ENCODE measurements around the gene HOXD8. TPM values are rescaled to one million over a fixed set of nuclear protein-coding genes. Genes with fewer than 3 reads are reported as not detected.

Gene HOXD8
- polyA plus RNA-seq, 3 donors = 0.84 to 8.8 (median 6.3) TPM

DNA sequence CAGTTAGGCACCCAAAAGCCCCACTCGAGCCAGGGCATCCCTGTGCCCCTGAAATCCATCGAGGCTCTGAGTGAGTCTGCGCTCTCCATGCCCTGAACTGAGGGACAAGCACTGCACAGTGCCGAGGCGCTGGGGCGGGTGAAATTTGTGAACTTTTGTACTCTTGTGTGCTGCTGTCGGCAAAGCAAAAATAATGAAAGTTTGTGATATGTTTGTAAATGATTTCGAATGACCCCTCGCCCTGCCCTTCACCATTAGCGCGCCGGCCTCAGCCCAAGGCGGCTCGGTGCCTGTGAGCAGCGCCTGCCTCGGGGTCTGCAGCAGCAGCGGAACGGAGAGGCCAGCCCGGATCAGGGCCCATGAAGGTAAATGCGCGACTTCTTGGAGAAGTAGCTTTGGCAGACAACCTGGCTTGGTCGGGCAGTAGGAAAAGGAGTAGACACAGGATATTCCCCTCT, 20.0 kb downstream of the HOXD8 start:
- 19 to 56% (median 39%) methylated on average over 22 of the region's 22 CpGs for WGBS, 3 donors
- no peak overlapping the region for H3K27ac ChIP-seq (ENCODE audit: low read depth, low read length)

DNA sequence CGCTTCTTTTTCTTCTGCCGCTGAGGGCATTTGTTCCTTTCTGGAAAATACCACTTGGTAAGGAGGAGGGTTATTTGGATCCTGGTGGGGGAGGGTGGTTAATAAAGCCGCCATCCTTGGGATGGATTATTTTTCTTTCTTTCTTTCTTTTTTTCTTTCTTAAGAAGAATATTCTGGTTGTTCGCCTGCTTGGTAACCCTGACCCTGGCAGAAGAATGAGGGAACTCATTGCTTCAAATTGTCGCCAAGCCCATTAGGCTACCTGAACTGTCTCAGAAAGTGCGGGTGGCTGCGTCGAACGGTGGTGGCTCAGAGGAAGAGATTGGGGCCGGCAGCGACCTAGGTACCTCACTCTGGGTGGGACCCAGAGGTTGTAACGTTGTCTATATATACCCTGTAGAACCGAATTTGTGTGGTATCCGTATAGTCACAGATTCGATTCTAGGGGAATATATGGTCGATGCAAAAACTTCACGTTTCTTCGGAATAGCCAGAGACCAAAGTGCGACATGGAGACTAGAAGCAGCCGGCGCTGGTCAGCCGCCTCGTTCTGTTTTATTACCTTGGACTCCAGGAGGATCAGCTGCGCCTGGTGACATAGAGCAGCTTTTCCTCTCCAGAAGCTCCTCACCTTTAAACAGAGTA, 20.6 kb downstream of the HOXD8 start:
- 20 to 54% (median 37%) methylated on average over 24 of the region's 24 CpGs for WGBS, 3 donors
- no peak overlapping the region for H3K27ac ChIP-seq (ENCODE audit: low read depth, low read length)

DNA sequence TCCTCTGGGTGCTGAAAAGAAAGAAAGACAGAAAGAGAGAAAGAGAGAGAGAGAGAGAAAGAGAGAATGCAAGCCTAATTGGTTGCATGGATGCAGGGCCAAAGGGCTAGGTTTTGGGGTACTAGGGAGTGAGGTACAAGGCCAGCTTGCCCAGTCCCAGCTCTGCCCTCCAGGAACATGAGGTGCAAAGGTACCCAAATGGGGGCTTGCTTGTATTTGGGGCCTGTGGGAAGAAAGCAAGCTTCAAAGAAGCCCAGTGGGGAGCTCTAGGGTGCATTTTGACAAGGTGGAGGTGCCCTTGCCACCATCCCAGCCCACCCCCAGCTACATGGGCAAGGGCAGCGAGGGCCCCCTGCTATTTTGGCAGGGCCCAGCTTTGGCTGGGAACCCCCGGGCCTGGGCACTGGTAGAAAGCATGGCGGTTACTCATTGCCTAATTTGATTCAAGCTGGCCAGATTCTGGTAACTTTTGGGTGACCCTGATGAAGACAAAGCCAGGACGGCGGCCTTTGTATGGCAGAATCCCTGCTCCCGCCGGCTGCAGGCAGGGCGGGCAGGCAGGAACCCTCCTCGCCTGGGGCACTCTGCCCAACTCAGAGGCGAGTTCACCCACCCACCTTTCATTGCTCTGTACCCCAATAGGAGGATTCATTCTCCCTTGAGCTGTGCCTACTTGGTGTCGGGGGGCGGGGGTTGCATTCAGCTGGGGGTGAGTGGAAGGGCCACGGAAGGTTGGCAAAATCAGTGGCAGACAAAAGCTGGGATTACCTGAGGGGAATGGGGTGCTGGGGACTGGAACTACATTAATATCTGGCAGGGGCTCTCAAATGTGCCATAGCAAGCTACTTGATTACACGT, 21.3 kb downstream of the HOXD8 start:
- WGBS, 3 donors = 22 to 58% (median 48%) methylated on average over 14 of the region's 14 CpGs
- H3K27ac ChIP-seq (ENCODE audit: low read depth, low read length) = no peak overlapping the region

DNA sequence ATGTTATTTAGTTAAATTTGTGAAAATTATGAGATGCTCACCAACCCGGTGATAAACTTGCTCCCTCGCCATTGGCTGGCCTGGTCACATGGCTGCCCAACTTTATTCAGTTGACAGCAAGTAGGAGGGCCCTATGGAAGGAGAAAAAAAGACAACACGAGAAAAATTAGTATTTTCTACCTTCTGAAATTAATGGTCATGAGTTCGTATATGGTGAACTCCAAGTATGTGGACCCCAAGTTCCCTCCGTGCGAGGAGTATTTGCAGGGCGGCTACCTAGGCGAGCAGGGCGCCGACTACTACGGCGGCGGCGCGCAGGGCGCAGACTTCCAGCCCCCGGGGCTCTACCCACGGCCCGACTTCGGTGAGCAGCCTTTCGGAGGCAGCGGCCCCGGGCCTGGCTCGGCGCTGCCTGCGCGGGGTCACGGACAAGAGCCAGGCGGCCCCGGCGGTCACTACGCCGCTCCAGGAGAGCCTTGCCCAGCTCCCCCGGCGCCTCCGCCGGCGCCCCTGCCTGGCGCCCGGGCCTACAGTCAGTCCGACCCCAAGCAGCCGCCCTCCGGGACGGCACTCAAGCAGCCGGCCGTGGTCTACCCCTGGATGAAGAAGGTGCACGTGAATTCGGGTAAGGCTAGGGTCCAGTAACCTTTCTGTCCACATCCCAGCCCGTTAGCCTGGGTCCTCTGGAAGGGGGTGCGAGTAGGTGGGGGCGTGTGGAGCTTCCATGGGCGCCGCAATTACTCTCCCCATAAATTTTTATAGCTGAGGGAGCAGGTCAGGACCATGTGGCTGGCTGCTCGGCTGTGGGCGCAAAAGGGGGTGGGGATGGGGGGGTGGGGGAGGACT, 22.2 kb downstream of the HOXD8 start, which contains the start of gene HOXD4:
Gene HOXD4 (plus strand): TSS at position 109 of the 846 bp plus-strand sequence. CDS start 84 bp downstream, at position 193.
- 11 to 47% (median 24%) methylated on average over 54 to 55 of the region's 55 CpGs for WGBS, 3 donors

DNA sequence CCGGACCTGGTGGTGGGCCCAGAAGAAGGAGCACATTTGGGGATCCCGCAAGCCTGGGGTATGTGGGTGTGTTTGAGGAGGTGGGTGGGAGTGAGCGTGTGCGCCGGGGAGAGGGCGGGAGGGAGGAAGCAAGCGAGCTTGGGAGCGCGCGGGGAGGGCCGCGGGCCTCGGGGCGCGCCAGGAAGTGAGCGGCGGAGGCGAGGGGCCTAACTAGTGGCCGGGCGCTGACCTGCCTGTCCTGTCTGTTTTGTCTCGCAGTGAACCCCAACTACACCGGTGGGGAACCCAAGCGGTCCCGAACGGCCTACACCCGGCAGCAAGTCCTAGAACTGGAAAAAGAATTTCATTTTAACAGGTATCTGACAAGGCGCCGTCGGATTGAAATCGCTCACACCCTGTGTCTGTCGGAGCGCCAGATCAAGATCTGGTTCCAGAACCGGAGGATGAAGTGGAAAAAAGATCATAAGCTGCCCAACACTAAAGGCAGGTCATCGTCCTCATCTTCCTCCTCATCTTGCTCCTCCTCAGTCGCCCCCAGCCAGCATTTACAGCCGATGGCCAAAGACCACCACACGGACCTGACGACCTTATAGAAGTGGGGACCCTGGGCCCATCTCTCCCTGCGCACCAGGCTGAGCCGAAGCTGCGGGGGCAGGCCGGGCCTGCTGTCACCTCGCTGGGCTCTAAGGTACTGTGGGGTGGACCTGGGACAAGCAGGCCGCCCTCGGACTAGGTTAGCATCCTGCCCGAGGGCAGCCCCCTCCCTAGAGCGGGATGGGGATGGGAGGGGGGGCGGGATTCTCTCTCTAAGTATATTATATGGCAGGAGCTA, 23.1 kb downstream of the HOXD8 start:
- H3K27ac ChIP-seq (ENCODE audit: low read depth, low read length) = no peak overlapping the region
- 10 to 46% (median 29%) methylated on average over 46 to 48 of the region's 48 CpGs for WGBS, 3 donors

More for the DNA sequence above, 22.2 kb downstream of the HOXD8 start, which contains the start of gene HOXD4:
- H3K27ac ChIP-seq (ENCODE audit: low read depth, low read length) = no peak within 1 kb of the TSS

DNA sequence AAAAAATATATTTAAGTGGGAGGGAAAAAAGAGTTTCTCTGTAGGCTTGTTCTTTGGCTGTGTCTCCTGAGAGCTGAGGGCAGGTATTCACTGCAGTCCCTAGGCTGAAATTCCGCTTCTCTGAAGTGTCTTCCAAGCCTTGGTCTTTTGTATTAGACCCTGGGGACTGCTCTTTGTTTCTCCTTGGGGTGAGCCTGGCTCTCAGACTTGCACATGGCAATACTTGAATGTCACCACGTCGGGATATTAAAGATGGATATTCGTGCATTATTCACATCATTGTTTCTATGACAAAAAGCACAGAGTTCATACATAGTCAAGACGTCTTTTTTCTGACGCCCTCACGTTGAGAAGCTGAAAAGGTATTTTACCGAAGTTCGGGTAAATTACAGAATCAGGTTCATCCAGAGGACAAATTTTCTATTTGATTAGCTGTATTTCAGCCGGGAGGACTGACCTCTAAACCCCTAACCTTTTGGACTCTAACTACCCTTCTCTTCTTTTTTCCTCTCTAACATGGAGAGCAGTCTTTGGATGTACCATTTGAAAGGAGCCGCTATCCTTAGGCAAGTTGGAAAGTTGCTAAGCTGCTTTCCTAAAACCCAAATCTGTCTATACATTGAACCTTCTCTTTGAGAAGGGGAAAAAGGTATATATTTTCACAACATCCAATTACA, 25.2 kb downstream of the HOXD8 start:
- 16 to 57% (median 43%) methylated on average over 11 of the region's 11 CpGs for WGBS, 3 donors
- H3K27ac ChIP-seq (ENCODE audit: low read depth, low read length) = no peak overlapping the region

DNA sequence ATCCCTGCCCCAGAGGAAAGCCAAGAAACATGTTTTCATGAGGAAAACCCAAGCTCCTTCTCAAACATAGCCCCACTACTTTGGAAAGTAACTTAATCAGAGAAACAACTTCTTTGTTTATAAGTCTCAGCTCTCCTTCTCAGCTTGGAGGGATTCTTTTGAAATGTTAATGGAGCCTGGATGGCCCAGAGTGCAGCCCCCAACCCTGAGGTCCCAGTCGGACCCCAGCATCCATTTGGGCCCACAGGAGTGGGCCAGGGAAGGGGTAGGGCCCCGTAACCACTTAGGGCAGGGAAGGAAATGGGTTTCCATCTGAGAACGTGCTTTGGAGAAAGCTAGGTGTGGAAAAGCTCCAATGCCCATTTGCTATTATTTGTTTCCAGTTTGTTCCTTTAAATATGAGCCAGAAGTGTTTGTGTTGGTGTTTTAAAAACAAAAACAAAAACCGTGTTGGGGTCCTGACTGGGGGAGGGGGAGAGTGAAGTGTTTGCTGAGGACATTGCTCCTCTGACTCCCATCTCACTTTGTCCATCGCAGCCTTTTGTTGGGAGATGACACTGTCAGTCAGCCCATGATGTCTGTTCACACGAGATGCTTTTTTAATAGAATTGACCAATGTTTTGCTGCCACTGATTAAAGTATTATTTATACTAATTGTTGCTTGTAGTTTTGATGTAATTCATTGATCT, 26.0 kb downstream of the HOXD8 start:
- no peak overlapping the region for H3K27ac ChIP-seq (ENCODE audit: low read depth, low read length)
- WGBS, 3 donors = 15 to 45% (median 31%) methylated on average over 6 of the region's 6 CpGs

DNA sequence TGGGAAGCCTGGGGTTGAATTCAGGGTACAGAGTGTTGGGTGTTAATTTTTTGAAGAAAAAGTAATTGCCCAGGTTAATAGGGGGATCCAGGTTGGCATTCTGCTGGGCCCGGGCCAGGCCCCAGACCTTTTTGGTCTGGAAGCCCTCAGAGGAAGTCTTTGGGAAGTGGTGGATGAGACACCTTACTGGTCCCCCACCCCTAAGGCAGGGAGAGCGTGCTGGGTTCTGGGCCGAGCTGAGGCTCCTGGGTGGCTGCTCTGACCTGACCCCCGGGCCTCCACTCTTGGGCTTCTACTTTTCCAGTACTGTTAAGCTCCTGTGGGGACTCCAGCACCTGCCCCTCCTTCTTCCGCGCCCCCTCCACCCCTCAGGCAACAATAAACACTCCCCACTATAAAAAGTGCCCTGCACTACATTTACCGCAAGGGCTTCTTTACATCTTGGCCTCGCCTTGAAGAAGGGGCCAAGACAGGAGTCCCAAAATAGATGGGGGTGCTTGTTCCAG, 26.8 kb downstream of the HOXD8 start:
- no peak overlapping the region for H3K27ac ChIP-seq (ENCODE audit: low read depth, low read length)
- WGBS, 3 donors = 27 to 54% (median 46%) methylated on average over 8 of the region's 8 CpGs

DNA sequence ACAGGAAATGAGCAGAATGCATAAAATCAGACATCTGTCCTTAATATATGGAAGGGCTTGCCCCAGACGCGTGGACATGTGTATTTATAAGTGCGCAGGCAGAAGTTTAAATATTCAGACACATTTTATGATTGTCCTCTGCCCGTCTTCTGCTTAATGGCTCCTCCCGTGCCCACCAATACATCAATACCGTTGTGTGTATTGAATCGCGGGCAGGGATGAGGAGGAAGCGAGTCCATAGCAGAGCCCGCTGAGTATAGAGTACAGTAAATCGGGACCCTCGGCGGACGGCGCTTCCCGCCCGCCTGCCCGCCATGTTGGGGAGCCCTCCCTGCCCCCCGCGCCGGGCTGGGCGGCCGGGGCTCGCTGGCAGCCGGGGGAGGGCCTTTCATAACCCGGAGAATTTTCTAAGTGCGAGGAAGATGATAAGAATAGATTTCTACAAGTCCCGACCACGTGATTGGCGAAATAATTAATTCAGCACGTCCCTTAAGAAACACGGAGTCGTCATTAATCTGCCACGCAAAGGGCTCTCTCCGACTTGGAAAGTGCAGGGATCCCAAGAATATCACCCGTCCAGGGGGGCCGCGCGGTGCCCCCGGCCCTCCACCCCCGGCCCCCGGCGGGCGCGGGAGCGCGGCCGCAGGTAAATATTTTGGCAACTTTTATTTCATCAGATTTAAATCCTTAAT, 27.4 kb downstream of the HOXD8 start, which contains the start of gene HOXD3:
Gene HOXD3 (plus strand): TSS at position 501 of the 692 bp plus-strand sequence. CDS start 11,808 bp downstream, outside the sequence.
- WGBS, 3 donors = 7 to 28% (median 12%) methylated on average over 48 of the region's 48 CpGs
- H3K27ac ChIP-seq (ENCODE audit: low read depth, low read length) = no peak within 1 kb of the TSS

DNA sequence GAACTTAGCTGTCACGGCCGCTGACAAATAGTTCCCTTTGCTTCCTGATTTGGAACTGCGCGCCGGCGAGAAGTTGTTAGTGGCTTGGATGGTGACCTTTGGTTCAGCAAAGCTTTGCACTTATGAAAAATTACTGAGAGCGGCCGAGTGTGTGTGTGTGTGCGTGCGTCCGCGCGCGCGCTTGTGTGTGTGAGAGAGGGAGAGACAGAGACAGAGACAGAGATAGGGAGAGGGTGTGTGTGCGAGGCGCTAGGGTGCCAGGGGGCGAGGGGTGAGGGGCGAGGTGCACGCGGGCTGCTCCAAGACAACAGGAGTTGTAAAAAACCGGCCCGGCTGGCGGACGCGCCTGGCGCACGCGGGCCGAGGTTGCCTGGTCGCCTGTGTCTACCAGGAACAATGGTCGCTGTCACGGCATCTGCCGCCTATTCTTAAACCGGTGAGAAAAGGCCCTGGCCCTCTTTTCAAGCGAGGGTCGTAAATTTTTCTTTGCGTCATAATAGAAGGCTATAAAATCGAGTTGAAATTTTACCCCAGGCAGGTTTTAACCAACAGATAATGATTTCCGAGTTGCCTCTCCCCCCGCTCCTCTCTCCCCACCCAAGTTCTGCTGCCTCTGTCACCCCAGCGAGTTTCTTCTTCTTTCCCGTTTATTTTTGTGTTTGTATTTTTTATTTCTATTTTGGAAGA, 28.1 kb downstream of the HOXD8 start:
- no peak overlapping the region for H3K27ac ChIP-seq (ENCODE audit: low read depth, low read length)
- WGBS, 3 donors = 9 to 46% (median 22%) methylated on average over 43 of the region's 43 CpGs

DNA sequence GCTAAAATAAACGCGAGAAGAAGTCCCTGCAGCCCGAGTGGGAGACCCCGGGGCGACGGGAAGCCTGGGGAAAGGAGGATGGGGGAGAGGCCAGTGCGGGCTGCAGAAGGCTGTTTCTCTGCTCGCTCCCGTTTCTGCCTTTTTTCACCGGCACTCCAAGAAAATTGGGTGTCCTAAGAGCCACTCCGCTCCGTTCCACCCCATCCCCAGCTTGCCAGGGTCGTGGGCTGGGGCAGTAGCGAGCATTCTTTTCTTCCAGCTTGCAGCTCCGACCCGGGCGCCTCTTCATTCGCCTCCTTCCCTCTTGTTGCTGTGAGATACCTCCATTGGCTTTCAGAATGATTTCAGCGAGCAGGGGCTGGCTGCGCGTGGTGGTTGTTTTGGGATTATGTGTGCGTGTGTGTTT, 28.7 kb downstream of the HOXD8 start:
- 17 to 46% (median 20%) methylated on average over 22 of the region's 22 CpGs for WGBS, 3 donors
- no peak overlapping the region for H3K27ac ChIP-seq (ENCODE audit: low read depth, low read length)

DNA sequence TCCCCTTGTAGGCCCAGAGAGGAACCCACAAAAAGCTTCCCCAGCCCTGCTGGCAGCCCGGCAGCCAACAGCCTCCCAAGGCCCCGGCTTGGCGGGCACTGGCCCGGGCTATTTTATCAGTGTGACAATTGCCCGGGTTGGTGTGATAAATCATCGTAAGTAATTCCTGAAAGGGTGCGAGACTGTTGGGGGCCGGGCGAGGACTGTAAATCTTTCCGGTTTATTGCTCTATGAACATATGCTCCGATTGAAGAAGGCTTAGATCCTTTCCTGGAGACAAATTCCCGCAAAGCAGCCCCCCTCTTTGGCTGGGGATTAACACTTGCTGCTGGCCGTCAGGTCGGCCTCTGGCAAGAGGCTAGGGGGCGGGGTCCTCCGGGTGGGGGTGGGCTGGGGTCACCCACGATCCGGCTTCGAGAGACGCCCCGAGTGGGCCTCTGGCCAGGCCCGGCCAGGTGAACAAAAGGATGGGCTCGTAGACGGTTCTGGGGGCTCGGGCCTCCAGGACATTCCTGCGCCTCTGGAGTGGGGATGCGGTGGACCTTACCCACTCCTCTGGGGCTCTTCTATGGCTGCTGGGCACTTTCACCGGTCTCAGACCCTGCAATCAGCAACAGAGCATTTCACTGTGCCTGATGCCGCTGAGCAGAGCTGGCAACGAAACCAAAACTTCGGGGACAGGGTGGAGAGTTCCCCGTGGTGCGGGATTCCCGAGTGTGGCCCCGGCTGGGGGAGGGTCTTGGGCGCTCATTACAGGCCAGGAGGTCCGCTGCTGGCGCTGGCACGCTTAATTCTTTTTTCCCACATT, 29.6 kb downstream of the HOXD8 start:
- no peak overlapping the region for H3K27ac ChIP-seq (ENCODE audit: low read depth, low read length)
- WGBS, 3 donors = 14 to 41% (median 20%) methylated on average over 39 of the region's 39 CpGs

DNA sequence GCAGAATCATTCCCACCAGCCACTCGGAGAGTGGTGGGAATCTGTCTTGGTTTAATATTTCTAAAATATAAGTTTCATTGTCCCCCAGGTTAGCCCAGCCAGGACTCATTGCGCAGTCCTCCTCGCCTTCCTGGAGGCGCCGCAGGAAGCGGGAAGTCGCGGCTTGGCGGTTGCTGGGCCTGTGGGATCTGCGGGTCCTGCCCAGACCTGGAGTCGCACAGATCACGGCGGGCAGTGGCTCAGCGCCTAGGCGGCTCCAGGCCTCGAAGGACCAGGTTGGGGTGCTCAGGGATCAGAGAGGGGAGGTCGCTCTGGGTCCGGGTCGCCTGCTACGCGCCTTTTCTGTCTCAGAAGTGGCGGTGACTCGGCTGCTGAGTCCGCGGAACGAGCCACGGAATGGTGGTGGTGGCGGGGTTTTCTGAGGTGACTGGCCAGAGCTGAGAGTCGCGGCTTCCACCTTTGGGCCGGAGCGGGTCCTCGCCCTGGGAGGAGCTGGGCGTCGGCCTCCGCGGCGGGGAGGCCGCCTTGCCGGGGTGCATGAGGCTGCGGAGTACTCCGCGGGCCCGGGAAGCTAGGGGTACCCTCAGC, 30.3 kb downstream of the HOXD8 start:
- WGBS, 3 donors = 7 to 22% (median 19%) methylated on average over 34 to 44 of the region's 44 CpGs
- H3K27ac ChIP-seq (ENCODE audit: low read depth, low read length) = no peak overlapping the region

DNA sequence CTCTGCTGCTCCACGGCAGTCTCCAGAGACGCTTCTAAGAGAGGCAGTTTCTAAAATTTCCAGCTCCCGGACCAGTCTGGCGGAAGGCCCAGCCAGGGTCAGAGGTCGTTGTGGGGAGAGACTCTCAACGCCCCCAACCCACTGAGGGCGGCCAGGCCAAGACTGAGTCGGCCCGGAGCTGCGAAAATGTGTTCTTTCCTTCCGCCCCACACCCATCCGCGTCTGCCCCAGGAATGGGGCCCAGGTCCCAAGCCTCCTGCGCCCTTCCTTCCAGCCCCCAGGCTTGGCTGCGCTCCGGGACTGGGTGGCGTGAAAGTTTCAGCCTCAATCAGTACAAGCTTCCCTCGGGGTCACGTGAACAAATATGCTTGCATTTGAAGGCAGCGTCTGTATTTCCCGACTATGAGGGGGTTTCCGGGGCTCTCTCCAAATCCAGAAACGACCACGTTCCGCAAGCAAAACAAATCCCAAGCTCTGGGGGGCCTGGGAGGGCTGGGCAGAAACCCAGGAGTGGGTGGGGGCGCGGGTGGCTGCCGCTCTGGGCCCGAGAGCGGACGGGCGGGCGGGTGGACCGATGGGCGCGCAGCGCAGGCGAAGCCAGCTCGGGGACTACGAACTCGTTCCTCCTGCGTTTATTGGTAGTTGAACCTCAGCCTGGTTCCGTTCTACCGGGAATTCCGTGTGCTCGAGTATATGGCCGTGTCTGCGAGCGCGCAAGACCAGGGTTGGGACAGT, 30.9 kb downstream of the HOXD8 start:
- 9 to 29% (median 22%) methylated on average over 50 of the region's 50 CpGs for WGBS, 3 donors
- no peak overlapping the region for H3K27ac ChIP-seq (ENCODE audit: low read depth, low read length)
